ENCODE measurements around the gene CD19.
"Not testable (repeated sequence)": the region's sequence is repeated elsewhere in the genome, so short reads cannot be mapped to it uniquely, and the experiment has no call there.

The CD19 gene

GRCh38 chr16:28931801-28932225 lies at the start of gene CD19:
TSS of gene CD19 (plus strand) at chr16:28931971. CDS start at chr16:28932001, 30 bp downstream.
- DNase-seq (ENCODE audit: low read depth in 2 of 2) = no peak

DNA sequence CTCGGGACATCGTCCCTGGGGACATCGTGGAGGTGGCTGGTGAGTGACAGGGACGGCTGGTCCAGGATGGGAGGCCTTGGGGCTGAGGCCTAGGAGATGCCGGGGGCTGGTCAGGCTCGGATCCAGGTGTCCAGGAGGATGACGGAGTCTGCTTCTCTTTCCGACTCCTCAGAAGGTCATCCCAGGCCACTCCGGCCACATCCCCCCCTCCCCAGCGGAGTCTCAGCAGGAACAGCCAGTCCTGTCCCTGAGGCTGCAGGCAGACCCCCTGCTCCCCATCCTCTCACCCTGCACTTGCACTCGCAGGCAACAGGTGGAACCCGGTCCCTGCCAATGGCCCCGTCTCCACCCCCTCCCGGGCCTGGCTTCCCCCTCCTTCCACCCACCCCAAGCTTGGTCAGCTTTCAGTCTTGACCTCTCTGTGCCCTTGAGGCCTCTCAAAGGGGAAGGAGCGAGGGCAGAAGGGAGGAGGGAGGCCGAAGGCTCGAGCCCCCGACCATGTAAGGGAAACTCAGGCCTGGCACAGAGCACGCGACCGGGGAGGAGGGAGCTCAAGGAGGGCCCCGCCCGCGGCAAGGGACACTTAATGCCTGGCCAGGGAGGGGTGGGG lies 49.1 kb upstream of the CD19 start:
- no peak for DNase-seq (ENCODE audit: low read depth in 2 of 2)

- no peak for DNase-seq (ENCODE audit: low read depth in 2 of 2)
Measured at GRCh38 chr16:28883221-28883996, 48.4 kb upstream of the CD19 start.

DNA sequence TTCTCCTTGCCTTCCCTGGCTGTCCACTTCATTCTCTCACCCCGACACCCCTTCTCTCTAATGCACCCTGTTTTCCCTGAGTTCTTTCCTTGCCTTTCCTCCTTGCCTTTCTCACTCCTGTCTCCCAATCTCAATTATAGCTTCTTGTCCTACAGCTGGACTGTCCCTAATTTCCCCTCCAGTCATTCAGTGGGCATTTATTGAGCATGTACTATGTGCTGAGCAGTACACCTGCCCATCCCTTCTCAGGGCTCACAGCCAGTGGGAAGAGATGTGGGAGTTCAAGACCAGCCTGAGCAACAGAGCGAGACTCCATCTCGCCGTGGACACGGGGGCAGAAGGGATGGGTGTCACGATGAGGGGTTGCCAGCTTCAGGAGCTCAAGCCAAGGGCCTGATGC lies 47.7 kb upstream of the CD19 start:
- DNase-seq (ENCODE audit: low read depth in 2 of 2) = no peak

DNA sequence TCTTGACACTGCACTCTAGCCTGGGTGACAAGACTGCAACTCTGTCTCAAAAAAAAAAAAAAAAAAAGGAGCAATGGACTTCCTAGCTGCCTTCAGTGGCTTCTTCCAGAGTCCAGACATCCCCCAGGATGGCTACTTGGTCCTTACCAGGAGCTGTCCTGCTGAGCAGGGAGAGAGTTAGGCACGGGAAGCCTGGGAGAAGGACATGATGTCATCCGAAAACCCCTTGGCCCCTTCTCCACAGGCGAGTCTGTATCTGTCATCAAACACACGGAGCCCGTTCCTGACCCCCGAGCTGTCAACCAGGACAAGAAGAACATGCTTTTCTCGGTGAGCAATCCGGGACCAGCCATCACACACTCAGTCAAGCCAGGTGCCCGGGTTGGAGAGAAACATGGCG lies 44.8 kb upstream of the CD19 start:
- DNase-seq (ENCODE audit: low read depth in 2 of 2) = no peak

DNA sequence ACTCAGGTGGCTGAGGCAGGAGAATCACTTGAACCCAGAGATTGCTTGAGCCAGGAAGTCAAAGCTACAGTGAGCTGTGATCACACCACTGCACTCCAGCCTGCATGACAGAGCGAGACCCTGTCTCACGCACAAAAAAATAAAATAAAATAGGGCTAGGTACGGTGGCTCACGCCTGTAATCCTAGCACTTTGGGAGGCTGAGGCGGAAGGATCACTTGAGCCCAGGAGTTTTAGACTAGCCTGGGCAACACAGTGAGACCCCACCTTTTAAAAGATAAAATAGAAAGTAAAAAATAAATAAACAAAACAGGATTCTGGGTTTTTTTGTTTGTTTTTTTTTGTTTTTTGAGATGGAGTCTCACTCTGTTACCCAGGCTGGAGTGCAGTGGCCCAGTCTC lies 41.4 kb upstream of the CD19 start:
- not testable (repeated sequence) for DNase-seq (ENCODE audit: low read depth in 2 of 2)

DNA sequence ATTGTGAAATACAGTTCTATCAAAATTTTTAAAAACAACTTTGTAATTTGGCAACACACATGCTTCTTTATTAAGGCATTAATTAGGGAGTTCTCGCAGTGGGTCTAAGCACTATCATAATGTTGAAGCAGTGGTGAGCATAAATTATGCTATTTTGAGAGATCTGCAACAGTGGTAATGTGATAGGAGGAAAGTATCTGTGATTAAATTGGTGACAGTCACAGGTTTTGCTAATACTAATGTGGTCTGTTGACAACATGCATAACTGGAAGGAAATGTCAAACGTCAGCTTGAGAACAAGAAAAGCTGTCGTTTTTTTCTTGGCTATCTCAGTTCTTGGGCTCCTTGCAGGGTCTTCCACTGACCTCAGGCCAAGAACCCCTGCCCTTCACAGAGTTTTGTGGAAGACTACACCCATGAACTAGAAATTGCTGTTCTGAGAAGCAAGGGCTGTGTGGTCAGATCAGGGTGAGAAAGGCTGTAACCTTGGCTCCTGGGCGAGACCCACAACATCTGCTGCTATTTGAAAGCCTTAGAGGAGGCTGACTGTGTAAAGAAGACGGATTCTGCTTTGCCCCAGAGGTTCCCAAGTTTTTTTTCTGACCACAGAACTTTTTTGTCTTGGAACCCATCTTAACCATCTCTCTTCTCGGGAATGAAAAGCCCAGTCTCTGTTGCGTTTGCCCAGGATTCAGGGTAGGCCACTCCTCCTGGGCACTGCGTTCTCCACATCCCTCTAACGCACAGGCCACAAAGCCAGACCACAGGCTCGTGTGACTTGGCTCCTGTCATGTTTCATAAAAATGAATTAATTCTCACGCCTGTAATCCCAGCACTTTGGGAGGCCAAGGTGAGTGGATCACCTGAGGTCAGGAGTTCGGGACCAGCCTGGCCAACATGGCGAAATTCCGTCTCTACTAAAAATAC lies 39.5 kb upstream of the CD19 start:
- no peak for DNase-seq (ENCODE audit: low read depth in 2 of 2)

GRCh38 chr16:28893291-28893690 lies 38.5 kb upstream of the CD19 start:
- no peak for DNase-seq (ENCODE audit: low read depth in 2 of 2)

- DNase-seq (ENCODE audit: low read depth in 2 of 2) = no peak
Measured at GRCh38 chr16:28895609-28896008, 36.2 kb upstream of the CD19 start.

DNA sequence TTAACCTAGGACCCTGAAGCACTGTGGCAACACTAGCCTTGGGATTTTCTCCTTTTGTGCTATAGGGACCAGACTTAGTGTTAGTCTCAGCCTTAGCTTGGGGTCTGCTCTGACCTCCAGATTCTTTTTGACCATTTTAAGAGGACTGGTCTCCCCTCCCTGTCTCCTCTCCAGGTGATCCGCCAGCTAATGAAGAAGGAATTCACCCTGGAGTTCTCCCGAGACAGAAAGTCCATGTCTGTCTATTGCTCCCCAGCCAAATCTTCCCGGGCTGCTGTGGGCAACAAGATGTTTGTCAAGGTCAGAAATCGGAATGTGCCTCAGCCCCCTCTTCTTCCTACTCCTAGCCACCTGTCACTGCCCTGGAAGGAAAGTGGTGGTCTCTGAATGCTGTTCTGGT lies 33.9 kb upstream of the CD19 start:
- DNase-seq (ENCODE audit: low read depth in 2 of 2) = no peak

GRCh38 chr16:28898266-28898665 lies 33.5 kb upstream of the CD19 start:
- DNase-seq (ENCODE audit: low read depth in 2 of 2) = no peak

DNA sequence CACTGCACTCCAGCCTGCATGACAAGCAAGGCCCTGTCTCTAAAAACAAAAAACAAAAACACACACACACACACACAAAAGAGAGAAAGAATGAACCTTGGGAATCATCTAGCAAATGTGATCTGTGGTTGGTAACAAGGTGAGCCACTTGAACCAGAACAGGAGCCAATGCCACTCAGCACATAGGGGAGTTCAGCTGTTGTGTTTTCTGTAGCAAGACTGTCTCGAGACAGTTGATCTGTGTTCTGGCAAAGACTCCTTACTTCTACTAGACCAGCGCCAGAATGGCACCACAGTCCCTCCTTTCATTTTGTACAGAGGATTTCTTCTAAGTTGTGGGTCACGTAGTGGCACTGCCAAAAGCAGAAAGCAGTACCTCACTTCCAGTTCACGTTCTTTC lies 32.8 kb upstream of the CD19 start:
- no peak for DNase-seq (ENCODE audit: low read depth in 2 of 2)

GRCh38 chr16:28899882-28900590 lies 31.7 kb upstream of the CD19 start:
- no peak for DNase-seq (ENCODE audit: low read depth in 2 of 2)

- DNase-seq (ENCODE audit: low read depth in 2 of 2) = no peak
Measured at GRCh38 chr16:28900601-28901000, 31.2 kb upstream of the CD19 start.

DNA sequence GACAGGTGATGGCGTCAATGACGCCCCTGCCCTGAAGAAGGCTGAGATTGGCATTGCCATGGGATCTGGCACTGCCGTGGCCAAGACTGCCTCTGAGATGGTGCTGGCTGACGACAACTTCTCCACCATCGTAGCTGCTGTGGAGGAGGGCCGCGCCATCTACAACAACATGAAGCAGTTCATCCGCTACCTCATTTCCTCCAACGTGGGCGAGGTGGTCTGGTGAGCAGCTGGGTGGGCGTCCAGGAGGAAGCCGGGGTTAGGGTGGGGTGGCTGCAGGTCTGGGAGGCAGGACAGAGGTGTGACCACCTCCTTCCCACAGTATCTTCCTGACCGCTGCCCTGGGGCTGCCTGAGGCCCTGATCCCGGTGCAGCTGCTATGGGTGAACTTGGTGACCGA lies 29.9 kb upstream of the CD19 start:
- no peak for DNase-seq (ENCODE audit: low read depth in 2 of 2)

- no peak for DNase-seq (ENCODE audit: low read depth in 2 of 2)
Measured at GRCh38 chr16:28902909-28903308, 28.9 kb upstream of the CD19 start.

DNA sequence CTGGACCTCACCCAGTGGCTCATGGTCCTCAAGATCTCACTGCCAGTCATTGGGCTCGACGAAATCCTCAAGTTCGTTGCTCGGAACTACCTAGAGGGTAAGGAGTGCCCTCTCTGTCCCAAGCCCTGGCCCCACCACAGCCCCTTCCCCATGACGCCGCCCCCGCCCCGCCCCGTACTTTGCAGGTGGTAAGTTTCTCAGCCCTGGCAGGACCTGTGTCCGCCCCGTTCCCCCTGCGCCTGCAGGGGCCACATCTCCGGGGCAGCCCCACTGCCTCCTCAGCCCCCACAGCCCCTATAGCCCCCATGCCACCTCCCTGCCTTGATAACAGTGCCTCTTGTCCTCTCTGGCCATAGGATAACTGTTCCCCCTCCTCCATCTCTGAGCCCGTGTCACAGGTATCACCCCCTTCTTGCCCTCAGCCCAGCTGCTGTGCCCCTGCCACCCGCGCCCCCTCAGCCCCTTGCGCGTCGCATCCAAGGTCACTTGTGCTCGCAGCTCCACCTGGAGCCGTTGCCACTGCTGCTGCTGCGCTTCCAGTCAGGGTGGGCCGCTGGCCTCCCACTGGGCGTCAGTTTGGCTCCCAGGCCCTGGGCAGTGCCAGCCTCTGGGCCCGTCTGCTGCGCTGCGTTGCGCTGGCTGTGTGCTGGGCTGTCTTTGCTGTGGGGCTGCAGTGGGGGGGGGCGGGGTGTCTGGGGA lies 28.3 kb upstream of the CD19 start:
- no peak for DNase-seq (ENCODE audit: low read depth in 2 of 2)

DNA sequence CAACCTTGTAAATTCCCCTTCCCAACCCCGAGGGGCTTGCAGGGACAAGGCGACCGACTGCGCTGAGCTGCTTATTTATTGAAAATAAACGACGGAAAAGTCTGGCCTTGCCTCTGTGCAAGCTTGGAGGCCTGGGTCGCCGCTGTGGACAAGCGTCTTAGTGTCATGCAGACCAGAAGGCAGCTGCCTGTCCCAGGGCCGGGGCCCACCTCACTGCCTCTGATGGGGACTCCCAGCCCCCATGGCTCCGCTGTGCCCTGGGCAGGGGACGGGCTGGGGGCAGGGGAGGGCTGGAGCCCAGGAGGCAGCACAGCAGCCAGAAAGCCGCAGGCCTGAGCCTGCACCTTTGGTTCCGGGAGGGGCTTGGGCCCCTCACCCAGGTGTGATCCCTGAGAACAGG lies 27.4 kb upstream of the CD19 start:
- DNase-seq (ENCODE audit: low read depth in 2 of 2) = no peak

GRCh38 chr16:28904828-28905227 lies 26.9 kb upstream of the CD19 start:
- DNase-seq (ENCODE audit: low read depth in 2 of 2) = no peak

DNA sequence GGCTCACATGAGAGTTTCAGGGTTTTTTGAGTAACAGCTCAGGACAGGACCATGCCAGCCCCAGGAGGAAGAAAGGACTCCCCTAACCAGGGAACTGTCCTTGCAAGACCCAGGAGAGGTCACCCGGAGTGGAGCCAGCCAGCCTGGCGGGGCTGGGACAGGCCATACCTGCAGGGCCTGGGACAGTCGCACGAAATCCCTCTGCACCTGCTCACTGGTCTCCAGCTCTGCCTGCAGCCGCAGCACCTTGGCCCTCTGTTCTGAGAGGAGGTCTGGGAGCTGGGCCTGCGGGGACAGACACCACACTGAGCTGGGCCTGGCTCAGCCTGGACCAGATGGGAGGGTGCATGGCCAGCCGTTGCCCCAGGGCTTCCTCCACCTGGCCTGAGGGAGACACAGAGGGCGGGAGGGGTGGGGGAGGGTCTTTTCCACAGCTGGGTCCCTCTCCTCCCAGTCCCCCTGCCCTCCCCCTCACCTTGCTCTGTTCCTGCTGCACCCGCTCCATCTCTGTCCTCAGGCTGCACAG lies 26.5 kb upstream of the CD19 start:
- no peak for DNase-seq (ENCODE audit: low read depth in 2 of 2)

DNA sequence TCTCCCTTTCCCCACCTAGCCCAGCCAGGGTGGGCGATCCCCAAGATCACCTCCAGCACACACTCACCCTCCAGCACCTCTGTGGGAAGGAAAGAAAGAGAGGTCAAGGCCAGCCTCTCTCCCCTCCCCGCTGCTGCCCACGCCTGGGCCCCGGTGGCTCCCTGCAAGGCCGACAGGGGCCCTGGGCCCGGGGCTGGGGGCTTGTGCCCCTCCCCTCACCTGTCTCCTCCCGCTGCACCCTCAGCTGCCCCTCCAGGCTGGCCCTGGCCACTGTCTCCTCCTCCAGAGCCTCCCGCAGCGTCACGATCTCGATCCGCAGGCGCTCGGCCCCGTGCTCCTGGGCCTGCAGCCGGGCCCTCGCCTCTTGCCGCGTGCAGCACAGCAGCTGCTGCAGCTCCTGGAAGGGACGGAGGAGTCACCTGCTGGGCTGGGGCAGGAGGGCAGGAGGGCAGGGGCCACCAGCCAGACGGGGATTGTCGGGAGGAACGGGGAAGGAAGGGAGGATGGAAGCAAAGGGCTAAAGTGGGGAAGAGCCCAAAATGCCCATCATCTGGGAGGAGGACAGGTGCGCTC lies 25.9 kb upstream of the CD19 start:
- DNase-seq (ENCODE audit: low read depth in 2 of 2) = no peak

Measured in stimulated activated CD8-positive, alpha-beta memory T cell treated with anti-CD3 and anti-CD28 coated beads, Interleukin-2, amount 100 ng/mL, for 48 hours (primary cell).